Iris pigment epithelial cell (primary cell): ENCODE data around the gene SMARCD2.
"Not testable (repeated sequence)": the region's sequence is repeated elsewhere in the genome, so short reads cannot be mapped to it uniquely, and the experiment has no call there.

Experiments
- DNase-seq: peaks from one replicate; pipeline ENCODE4 v3.0.0-alpha.2; 2011; ENCODE audit warnings: low read depth

SMARCD2 gene

DNA sequence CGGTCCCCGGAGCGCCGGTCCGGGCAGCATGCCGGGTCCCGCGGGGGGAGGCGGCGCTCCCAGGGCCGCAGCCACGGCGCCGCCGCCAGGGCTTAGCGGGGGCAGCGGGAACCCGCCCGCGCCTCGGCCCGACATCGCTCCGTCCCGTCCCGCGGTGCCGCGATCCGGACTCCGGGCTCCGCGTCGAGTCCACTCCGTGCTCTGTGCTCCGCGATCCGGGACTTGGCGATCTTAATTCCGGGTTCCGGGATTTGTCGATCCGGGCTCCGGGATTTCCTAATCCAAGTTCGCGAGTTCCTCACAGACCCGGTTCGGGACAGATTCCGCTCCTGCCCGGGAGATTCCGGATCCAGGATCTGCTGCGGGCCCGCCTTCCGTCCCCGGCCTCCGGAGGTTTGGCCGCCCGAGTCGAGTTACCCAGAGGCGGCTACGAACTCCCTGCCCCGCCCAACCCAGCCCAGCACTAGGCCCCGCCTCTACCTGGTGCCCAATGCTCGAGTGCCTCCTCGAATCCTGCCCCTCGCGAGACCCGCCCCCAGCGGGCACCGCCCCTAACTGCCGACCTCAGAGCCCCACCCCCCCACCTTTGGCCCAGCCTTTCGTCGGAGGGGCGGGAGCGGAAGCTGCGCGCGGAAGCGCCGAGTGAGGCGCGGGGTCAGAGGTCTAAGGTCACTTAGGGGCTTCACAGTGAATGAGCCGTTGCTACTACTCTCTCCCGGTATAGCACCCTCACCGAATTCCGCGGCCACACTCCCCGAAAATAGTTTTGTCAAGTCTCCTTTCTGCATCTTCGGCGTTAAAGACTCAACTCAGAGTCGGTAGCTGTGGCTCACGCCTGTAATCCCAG, at the start of gene SMARCD2:
Gene SMARCD2, minus strand, starts transcription at position 146 of the 847 bp plus-strand sequence. Its CDS starts 11 bp downstream, at position 135.
- DNase-seq, result peak; percentile 100

DNA sequence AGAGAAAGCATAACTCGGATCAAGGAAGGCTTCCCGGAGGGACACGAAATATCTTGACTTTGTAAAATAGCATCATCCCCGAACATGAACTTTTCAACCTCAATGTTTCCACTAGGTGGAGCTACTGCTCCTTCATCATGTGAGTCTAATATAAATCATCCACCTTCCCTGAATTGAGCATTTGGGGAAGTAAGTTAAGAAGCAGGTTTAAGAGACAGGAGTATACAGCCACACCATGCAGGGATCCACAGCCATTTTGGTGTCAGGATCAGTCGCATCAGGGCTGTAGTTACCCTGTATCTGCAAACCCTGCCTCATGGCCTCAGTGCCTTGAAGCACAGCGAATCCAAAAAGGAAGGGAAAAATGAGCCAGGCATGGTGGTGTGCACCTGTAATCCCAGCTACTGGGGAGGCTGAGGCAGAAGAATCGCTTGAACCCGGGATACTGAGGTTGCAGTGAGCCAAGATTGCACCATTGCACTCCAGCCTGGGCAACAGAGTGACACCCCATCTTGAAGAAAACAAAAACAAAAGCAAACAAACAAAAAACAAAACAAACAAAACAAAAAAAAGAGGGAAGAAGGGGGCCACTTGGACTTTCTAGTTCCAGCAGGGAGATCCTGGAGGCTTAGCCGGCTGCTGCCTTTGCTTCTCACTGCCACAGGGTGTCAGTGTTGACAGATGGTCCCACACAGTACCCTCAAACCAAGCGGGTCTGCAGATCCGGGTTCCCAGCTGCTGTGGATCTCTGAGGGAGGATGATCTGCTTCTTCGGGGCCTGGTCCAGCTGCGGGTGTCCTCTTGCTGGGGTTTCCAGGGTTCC, 46.8 kb upstream of the SMARCD2 start:
- DNase-seq, result peak; percentile 22

DNA sequence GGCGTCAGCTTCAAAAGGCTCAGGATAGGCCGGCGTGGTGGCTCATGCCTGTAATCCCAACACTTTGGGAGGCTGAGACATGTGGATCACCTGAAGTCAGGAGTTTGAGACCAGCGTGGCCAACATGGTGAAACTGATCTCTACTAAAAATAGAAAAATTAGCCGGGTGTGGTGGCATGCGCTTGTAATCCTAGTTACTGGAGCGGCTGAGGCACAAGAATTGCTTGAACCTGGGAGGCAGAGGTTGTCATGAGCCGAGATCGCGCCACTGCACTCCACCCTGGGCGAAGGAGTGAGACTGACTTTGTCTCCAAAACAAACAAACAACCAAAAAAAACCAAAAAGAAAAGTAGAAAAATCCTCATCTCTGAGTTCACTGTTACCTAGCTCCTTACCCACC, 42.6 kb upstream of the SMARCD2 start:
- not testable (repeated sequence) for DNase-seq

DNA sequence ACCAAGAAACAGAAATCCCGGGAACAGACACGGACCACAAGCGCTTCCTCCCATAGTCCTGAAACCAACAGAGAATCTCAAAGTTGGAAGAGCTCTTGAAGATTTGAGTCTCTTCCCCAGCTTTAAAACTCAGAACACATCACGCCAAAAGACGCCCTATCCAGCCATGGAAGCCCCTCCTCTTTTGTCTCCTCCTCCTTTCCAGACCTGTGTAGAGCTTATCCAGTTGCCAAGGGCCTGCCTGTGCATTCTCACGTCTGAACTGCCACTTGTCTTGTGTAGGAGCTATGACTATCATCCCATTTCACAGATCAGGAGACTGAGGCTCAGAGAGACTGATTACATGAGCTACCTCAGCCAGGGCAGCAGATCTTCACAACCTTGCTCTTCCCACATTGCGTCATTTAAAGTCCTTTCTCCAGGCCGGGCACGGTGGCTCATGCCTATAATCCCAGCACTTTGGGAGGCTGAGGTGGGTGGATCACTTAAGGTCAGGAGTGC, 40.2 kb upstream of the SMARCD2 start:
- not testable (repeated sequence) for DNase-seq

DNA sequence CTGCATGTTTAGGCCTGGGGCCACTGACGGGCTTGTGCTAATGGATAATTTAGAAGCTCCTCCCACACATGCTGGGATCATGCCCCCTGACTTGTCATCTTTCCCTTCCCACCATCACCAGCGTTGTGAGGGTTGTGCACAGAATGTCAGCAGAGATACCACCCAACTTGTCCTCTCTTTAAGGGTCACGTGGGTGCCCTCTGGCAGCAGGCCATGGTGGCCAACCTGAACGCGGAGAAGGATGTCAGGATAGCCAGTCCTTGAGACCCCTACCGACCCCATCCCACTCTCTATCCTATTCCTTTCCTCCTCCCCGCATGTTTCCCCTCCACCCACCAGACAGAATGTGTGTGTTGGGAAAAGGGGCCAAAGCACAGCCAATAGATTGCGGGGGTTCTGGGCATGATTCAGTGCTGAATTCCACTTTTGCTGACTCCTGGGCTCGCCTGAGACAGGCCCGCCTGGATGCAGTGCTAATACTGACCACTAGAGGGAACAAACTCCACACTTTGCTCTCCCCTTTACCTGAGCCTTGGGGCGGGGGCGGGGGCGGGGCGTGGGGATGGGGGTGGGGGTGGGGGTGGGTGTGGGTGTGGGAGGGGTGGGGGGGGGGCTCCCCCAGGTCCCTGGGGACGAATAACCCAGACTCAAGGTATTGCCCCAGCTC, 39.6 kb upstream of the SMARCD2 start, which contains the start of gene GH2:
Gene GH2, minus strand, starts transcription at position 10 of the 667 bp plus-strand sequence. CDS start 143 bp downstream, outside the sequence.
- peak; percentile 50 for DNase-seq

DNA sequence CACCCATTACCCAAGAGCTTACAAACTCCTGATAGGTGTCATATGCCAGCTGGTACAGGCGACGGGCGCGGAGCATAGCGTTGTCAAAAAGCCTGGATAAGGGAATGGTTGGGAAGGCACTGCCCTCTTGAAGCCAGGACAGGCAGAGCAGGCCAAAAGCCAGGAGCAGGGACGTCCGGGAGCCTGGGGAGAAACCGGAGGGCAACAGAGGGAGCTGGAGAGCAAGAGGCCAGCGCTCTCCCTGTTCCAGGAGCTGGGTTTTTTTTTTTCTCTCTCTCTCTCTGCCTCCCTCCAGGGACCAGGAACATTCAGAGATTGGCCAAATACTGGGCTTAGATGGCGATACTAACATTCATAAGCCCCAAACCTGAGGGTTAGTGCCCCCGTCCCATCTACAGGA, 38.9 kb upstream of the SMARCD2 start:
- not testable (repeated sequence) for DNase-seq

DNA sequence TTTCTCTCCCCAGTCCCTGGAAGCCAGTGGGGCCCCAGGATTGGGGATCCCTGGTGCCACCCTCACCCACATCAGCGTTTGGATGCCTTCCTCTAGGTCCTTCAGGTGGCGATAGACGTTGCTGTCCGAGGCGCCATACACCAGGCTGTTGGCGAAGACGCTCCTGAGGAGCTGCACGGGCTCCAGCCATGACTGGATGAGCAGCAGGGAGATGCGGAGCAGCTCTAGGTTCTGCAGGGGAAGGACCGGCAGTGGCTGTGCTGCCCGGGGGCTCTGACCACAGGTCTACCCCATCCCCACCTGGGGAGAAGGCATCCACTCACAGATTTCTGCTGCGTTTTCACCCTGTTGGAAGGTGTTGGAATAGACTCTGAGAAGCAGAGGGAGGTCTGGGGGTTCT, 38.2 kb upstream of the SMARCD2 start:
- DNase-seq, result no peak

DNA sequence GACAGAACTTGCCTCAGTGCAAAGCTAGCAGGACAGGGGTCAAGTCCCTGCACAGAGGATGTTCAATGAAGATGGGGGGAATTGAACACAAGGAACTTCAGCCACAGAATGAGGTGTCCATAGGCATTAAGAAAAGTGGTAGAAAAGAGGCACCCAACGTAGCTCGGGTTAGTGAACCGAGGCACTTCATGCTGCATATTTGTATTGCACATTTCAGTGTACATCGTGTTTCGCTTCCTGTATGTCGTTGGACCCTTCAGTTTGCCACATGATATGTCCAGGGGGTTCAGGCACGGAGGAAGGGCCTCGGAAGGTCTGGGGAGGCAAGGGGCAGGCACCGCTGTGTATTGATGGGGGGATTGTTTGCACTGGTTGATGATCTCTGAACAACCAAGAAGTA, 35.9 kb upstream of the SMARCD2 start:
- DNase-seq, result not testable (repeated sequence)

DNA sequence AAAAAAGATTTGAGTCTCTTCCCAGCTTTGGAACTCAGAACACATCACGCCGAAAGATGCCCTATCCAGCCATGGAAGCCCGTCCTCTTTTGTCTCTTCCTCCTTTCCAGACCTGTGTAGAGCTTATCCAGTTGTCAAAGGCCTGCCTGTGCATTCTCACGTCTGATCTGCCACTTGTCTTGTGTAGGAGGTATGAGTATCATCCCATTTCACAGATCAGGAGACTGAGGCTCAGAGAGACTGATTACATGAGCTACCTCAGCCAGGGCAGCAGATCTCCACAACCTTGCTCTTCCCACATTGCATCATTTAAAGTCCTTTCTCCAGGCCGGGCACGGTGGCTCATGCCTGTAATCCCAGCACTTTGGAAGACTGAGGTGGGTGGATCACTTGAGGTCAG, 32.2 kb upstream of the SMARCD2 start:
- DNase-seq, result not testable (repeated sequence)

DNA sequence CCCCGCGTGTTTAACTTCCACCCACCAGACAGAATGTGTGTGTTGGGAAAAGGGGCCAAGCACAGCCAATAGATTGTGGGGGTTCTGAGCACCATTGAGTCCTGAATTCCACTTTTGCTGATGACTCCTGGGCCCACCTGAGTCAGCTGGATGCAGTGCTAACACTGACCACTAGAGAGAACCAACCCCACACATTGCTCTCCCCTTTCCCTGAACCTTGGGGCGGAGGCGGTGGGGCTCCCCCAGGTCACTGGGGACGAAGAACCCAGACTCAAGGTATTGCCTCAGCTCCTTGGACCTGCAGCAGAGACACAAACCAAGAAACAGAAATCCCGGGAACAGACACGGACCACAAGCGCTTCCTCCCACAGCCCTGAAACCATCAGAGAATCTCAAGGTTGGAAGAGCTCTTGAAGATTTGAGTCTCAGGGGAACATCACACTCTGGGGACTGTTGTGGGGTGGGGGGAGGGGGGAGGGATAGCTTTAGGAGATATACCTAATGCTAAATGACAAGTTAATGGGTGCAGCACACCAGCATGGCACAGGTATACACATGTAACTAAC, 31.7 kb upstream of the SMARCD2 start:
- not testable (repeated sequence) for DNase-seq

DNA sequence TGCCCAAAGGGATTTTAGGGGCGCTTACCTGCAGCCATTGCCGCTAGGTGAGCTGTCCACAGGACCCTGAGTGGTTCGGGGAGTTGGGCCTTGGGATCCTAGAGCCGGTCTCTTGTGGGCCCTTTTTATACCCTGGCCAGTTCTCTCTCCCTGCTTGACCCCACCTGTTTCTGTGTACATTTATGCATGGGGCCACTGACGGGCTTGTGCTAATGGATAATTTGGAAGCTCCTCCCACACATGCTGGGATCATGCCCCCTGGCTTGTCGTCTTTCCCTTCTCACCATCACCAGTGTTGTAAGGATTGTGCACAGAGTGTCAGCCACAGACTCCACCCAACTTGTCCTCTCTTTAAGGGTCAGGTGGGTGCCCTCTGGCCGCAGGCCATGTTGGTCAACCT, 31.1 kb upstream of the SMARCD2 start, which contains the start of gene CSH2:
Gene CSH2, minus strand, starts transcription at position 101 of the 400 bp plus-strand sequence. Its CDS starts 63 bp downstream, at position 38.
- not testable (repeated sequence) for DNase-seq

DNA sequence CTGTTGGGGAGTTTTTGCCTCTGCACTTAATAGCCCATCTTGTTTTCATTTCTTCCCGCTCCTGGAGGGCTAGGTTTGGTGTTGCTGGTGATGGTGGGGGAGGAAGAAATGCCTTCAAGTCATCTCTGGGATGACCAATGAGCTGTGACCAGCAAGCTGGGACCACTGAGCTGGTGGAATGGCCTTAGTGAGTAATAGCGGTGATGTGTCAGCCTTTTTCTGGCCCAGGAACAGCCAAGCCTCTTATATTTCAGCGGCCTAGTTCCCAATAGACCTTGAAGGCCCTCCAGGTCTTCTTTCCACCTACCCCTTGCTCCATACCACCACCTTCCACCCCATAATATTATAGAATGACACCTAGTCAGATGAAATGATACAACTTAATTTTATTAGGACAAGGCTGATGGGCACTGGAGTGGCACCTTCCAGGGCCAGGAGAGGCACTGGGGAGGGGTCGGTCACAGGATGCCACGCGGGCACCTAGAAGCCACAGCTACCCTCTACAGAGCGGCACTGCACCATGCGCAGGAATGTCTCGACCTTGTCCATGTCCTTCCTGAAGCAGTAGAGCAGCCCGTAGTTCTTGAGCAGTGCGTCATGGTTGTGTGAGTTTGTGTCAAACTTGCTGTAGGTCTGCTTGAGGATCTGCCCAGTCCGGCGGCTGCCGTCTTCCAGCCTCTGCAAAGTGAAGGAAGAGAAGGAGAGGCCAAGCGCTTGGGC, 29.3 kb upstream of the SMARCD2 start:
- not testable (repeated sequence) for DNase-seq

DNA sequence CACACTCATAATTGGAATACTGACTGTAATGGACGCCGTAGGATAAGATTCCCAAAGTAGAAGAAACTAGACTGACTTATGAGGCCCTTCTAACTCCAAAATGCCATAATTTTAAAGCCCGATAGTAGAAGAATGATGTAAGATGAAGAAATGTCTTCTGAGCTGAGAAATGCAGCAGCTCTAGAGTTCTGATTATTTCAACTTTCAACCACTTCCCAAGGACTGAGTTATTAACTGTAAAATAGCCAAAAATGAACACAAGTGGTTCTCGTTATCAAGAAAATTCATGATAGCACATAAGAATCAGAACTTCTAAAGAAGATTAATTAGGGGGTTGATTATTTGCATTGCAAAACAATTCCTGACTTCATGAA, 27.8 kb upstream of the SMARCD2 start:
- DNase-seq, result not testable (repeated sequence)

DNA sequence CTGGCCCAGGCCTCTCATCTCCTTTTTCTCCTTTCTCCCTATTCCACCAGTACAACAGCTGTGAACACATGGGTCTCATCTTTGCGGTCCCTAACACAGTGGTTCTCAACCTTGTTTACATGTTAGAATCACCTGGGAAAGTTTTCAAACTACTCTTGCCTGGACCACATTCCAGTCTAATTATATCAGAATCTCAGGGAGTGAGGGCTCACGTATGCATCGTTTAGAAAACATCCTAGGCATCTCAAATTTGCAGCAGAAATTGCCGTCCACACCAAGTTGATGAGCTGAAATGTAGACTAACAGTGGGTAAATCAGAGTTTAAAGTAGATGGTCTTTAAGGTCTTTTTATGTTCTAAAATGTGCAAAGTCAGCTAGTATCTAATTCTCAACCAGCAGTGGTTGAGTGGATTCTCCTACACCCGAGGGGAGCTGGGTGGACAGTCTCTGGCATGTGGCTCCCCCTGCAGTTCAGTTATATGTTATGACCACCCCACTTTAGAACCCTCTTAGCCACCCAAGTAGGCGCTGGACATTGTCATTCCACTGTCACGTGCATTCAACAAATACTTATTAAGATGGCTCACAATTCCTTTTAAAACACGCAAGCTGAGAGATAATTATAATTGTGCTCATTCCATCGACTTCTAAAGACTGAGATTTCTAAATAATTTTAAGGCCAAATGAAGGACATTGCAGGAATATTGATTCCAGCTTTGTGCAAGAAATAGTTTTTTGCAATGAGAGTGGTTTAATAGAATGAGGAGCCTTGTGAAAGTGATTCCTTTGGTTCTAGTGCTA, 27.2 kb upstream of the SMARCD2 start:
- peak; percentile 33 for DNase-seq

DNA sequence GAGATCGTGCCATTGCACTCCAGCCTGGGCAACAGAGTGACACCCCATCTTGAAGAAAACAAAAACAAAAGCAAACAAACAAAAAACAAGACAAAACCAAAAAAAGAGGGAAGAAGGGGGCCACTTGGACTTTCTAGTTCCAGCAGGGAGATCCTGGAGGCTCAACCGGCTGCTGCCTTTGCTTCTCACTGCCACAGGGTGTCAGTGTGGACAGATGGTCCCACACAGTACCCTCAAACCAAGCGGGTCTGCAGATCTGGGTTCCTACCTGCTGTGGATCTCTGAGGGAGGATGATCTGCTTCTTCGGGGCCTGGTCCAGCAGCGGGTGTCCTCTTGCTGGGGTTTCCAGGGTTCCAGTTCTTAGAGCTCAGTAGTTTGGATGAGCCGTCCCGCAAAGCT, 24.1 kb upstream of the SMARCD2 start:
- not testable (repeated sequence) for DNase-seq

DNA sequence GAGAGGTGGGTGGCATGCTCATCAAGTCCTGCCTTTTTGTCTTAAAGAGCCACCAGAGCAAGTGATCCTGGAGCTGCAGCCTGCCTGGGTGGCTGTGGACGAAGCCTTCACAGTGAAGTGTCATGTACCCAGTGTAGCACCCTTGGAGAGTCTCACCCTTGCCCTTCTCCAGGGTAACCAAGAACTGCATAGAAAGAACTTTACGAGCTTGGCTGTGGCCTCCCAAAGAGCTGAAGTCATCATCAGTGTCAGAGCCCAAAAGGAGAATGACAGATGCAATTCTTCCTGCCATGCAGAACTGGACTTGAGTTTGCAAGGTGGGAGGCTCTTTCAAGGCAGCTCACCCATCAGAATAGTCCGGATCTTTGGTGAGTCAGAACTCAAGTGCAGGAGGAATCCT, 16.8 kb upstream of the SMARCD2 start:
- no peak for DNase-seq

DNA sequence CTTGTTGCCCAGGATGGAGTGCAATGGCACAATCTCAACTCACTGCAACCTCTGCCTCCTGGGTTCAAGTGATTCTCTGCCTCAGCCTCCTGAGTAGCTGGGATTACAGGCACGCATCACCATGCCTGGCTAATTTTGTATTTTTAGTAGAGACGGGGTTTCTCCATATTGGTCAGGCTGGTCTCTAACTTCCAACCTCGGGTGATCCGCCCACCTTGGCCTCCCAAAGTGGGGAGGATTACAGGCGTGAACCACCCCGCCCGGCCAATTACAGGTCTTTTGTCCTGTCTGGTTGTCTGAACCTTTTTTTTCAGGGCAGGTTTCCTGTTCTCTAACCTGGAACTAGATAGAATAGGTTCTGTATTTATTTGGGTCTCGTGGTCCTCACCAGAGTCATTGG, 13.9 kb upstream of the SMARCD2 start:
- not testable (repeated sequence) for DNase-seq

DNA sequence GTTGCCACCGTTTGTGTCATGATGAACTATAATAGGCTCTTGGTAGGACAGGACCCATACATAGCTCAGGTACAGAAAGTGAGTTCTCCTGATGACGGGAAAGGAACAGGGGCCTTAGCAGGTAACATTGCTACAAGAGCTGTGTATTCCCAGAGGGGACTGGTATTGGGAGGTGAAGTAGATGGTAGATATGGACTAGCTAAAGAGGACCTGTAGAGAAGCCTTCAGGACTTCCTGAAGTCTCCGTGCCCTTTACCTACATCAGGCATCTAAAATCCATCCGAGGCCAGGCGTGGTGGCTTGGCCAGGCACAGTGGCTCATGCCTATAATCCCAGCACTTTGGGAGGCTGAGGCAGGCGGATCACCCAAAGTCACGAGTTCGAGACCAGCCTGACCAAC, 12.7 kb upstream of the SMARCD2 start:
- no peak for DNase-seq

DNA sequence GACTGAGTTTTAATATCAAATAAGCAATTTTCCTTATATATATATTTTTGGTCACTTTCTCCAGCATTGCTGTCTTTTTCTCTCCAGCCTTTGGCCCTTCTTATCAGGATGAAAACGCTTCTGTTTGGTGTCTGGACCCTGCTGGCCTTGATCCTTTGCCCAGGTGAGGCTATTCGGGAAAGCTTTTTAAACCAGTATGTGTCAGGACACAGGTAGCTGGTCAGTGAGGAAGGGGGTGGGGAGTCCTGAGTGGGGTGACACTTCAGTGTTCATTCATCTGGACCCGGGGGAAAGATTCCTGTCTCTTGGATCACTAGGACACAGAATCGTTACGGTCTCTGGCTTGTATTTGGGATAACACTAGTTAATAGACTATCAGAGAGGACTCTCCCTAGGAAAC, 12.2 kb upstream of the SMARCD2 start:
- DNase-seq, result no peak

DNA sequence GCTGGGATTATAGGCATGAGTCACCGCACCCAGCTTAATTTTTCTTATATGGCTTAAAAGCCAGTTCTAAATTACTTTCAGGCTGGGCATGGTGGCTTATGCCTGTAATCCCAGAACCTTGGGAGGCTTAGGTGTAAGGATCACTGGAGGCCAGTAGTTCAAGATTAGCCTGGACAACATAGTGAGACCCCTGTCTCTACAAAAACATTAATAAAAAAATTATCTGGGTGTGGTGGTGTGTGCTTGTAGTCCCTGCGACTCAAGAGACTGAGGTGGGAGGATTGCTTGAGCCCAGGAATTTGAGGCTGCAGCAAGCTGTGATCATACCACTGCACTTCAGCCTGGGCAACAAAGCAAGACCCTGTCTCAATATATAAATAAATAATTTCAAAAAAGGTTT, 10.8 kb upstream of the SMARCD2 start:
- DNase-seq, result no peak
